BLaER1 (cell line): ENCODE measurements around the gene TBC1D32.

Source experiments
- H3K27ac ChIP-seq: shearing (Covaris generic); formaldehyde crosslinking; 2 replicates; pipeline ENCODE4 v1.8.1; 2022
- H3K27me3 ChIP-seq: shearing (Covaris generic); formaldehyde crosslinking; 2 replicates; pipeline ENCODE4 v1.8.1; 2022
- H3K36me3 ChIP-seq: shearing (Covaris generic); formaldehyde crosslinking; 2 replicates; pipeline ENCODE4 v1.8.1; 2022
- H3K4me1 ChIP-seq: shearing (Covaris generic); formaldehyde crosslinking; 2 replicates; pipeline ENCODE4 v1.8.1; 2022
- H3K4me2 ChIP-seq: shearing (Covaris generic); formaldehyde crosslinking; 2 replicates; pipeline ENCODE4 v1.8.1; 2022
- H3K4me3 ChIP-seq: shearing (Covaris generic); formaldehyde crosslinking; 2 replicates; pipeline ENCODE4 v1.8.1; 2022
- H3K9ac ChIP-seq: shearing (Covaris generic); formaldehyde crosslinking; 2 replicates; pipeline ENCODE4 v1.8.1; 2022
- H3K9me3 ChIP-seq: shearing (Covaris generic); formaldehyde crosslinking; 2 replicates; pipeline ENCODE4 v1.8.1; 2022
- H4K20me1 ChIP-seq: shearing (Covaris generic); formaldehyde crosslinking; 2 replicates; pipeline ENCODE4 v1.8.1; 2022
- Cebpa-rat ChIP-seq: shearing (Covaris generic); IDR thresholded peaks from 2 replicates; pipeline ENCODE4 v1.8.1; 2022

Gene TBC1D32

DNA sequence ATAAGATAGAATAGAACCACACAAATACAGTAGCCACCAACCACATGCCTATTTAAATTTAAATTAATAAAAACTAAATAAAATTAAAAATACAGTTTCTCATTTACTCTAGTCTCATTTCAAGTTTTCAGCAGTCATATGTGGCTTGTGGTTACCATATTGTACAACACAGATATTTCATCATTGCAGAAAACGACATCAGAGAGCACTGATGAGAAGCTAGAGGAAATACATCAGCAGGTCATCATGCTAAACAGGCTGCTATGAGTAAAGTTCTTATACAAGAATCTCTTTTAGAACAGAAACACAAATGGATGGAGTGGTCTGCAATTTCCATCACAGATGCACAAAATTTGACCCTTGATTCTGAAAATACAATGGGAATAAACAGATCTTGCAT is 36.6 kb downstream of the TBC1D32 start:
- no peaks in the 10 kb centered on the region for H3K4me1 ChIP-seq
- H3K4me2 ChIP-seq = no peak overlapping the region
- H3K36me3 ChIP-seq = 0 out of 2 replicates have a peak, but pooled peaks cover 9% of the 10 kb centered on the region
- no peak overlapping the region for H3K27ac ChIP-seq
- TF ChIP-seq Cebpa-rat = no peak
- H3K4me3 ChIP-seq = no peak overlapping the region
- no peaks in the 10 kb centered on the region for H3K27me3 ChIP-seq
- peaks cover 4% of the 10 kb centered on the region; the same call in 1 of the 2 replicates for H3K9me3 ChIP-seq
- H3K9ac ChIP-seq = no peak overlapping the region
- H4K20me1 ChIP-seq = no peaks in the 10 kb centered on the region

GRCh38 chr6:121285041-121285440 is 49.2 kb downstream of the TBC1D32 start:
- Histone ChIP-seq H3K27ac (no peak overlapping the region), H3K9me3 (no peaks in the 10 kb centered on the region), H3K4me2 (no peak overlapping the region), H3K9ac (no peak overlapping the region), H3K36me3 (peaks cover 6% of the 10 kb centered on the region; the same call in 1 of the 2 replicates), H3K27me3 (no peaks in the 10 kb centered on the region), H3K4me1 (no peaks in the 10 kb centered on the region), H4K20me1 (no peaks in the 10 kb centered on the region), H3K4me3 (no peak overlapping the region)
- TF ChIP-seq Cebpa-rat = no peak

- Histone ChIP-seq H3K4me2 (no peak overlapping the region), H3K4me3 (no peak overlapping the region), H3K27ac (no peak overlapping the region), H3K27me3 (no peaks in the 10 kb centered on the region), H3K9me3 (no peaks in the 10 kb centered on the region), H3K36me3 (0 out of 2 replicates have a peak, but pooled peaks cover 6% of the 10 kb centered on the region), H3K4me1 (no peaks in the 10 kb centered on the region; the same call in 1 of the 2 replicates), H4K20me1 (no peaks in the 10 kb centered on the region), H3K9ac (no peak overlapping the region)
- no peak for TF ChIP-seq Cebpa-rat
These were observed 59.5 kb downstream of the TBC1D32 start for GRCh38 chr6:121274666-121275295.

DNA sequence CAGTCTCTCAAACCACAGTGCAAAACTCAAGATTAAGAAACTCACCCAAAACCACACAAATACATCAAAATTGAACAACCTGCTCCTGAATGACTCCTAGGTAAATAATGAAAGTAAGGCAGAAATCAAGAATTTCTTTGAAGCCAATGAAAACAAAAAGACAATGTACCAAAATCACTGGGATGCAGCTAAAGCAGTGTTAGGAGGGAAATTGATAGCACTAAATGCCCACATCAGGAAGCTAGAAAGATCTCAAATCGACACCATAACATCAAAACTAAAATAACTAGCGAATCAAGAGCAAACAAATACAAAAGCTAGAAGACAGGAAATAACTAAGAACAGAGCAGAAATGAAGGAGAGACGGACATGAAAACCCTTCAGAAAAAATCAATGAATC is 70.5 kb downstream of the TBC1D32 start:
- H3K27me3 ChIP-seq = no peaks in the 10 kb centered on the region
- no peak overlapping the region for H3K9ac ChIP-seq
- no peak overlapping the region for H3K4me2 ChIP-seq
- no peaks in the 10 kb centered on the region for H3K4me1 ChIP-seq
- no peak overlapping the region for H3K27ac ChIP-seq
- H3K9me3 ChIP-seq = peaks cover 46% of the 10 kb centered on the region
- TF ChIP-seq Cebpa-rat = no peak
- H4K20me1 ChIP-seq = no peaks in the 10 kb centered on the region
- peaks cover 34% of the 10 kb centered on the region for H3K36me3 ChIP-seq
- no peak overlapping the region for H3K4me3 ChIP-seq

DNA sequence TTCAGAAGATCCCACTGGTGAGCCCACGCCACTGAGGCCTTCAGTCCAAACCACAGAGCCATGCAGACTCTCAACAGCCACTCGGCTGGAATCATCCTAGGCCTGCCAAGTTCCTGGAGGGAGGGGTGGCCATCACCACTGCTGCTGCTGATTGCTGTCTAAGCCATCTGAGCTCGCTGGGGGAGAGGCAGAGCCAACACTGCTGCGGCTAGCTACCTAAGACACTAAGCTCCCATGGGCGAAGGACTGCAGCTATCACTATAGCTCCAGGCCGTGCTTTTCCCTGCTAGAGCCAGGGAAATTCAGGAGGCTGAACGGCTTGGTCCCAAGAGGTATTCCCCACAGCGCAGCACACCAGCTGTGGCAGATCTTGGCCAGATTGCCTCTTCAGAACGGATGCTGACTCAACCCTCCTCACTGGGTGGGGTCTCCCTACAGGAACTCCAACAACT is 73.6 kb downstream of the TBC1D32 start:
- Histone ChIP-seq H3K9me3 (peaks cover 29% of the 10 kb centered on the region), H3K9ac (no peak overlapping the region), H3K4me2 (no peak overlapping the region), H3K4me3 (no peak overlapping the region), H4K20me1 (no peaks in the 10 kb centered on the region), H3K27me3 (no peaks in the 10 kb centered on the region), H3K27ac (no peak overlapping the region), H3K4me1 (no peaks in the 10 kb centered on the region), H3K36me3 (peaks cover 17% of the 10 kb centered on the region)
- TF ChIP-seq Cebpa-rat = no peak

- Histone ChIP-seq H3K36me3 (peaks cover 18% of the 10 kb centered on the region), H3K4me3 (no peak overlapping the region), H3K4me1 (no peaks in the 10 kb centered on the region), H3K27me3 (no peaks in the 10 kb centered on the region), H3K9ac (no peak overlapping the region), H4K20me1 (no peaks in the 10 kb centered on the region), H3K27ac (no peak overlapping the region), H3K9me3 (peaks cover 23% of the 10 kb centered on the region), H3K4me2 (no peak overlapping the region)
- no peak for TF ChIP-seq Cebpa-rat
These were observed 86.9 kb downstream of the TBC1D32 start for GRCh38 chr6:121247386-121247785.

DNA sequence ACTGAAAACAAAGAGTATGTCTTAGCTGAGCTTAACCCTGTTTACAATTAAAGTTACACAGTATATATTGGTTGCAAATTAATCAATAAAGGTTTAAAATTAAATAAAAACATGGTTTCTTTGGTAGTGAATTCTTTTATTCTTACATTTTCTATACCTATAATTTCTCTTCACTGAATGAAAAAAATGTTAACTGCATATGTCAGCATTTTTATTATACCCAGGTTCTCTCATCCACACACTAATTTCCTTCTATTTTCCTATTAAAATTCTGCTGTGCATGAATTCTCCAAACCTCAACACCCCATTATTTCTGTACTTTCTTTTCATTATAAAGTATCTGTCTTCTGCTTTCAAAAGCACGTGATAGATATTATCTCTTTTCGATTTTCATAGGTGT is 91.9 kb downstream of the TBC1D32 start:
- Histone ChIP-seq H3K9ac (no peak overlapping the region), H3K27ac (no peak overlapping the region), H4K20me1 (no peaks in the 10 kb centered on the region), H3K27me3 (no peaks in the 10 kb centered on the region), H3K4me2 (no peak overlapping the region), H3K4me3 (no peak overlapping the region), H3K4me1 (no peaks in the 10 kb centered on the region), H3K36me3 (peaks cover 20% of the 10 kb centered on the region), H3K9me3 (peaks cover 9% of the 10 kb centered on the region)
- no peak for TF ChIP-seq Cebpa-rat

DNA sequence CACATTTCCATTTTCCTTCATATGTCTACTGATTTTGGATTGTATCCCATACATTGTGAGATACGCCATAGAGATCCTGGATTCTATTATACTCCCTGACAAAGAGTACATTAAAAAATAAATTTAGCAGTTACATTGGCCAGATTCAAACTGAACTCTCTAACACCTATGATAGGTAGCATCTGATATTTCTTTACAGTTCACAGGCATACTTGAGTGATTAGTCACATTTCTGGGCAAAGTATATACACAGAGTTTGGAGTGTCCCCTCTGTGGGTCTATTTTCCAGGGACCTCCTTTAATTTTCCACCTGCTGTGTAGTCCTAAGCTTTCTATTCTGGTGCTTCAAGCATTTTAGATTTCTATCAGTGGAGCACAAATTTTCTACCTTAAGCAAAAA is 96.4 kb downstream of the TBC1D32 start:
- no peak overlapping the region for H3K27ac ChIP-seq
- H3K4me2 ChIP-seq = no peak overlapping the region
- no peak for TF ChIP-seq Cebpa-rat
- no peak overlapping the region for H3K4me3 ChIP-seq
- H3K36me3 ChIP-seq = peaks cover 17% of the 10 kb centered on the region
- H3K4me1 ChIP-seq = no peaks in the 10 kb centered on the region
- no peaks in the 10 kb centered on the region for H3K9me3 ChIP-seq
- H4K20me1 ChIP-seq = no peaks in the 10 kb centered on the region
- H3K27me3 ChIP-seq = no peaks in the 10 kb centered on the region
- no peak overlapping the region for H3K9ac ChIP-seq

DNA sequence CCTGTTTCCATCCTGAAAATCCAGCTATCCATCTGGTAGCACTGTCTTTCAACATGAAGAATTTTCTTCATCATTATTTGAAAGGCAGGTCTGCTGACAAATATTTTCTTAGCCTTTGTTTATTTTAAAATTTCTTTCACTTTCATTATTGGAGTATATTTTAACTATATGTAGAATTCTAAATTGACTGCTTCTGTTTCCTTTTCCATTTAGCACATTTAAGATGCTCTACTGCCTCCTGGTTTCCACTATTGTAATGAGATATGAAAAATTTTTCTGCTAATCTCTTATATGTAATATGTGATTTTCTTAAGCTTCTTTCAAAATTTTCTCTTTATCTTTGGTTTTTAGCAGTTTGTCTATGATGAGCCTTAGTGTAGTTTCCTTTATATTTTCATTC is 97.3 kb downstream of the TBC1D32 start:
- H4K20me1 ChIP-seq = no peaks in the 10 kb centered on the region
- no peak overlapping the region for H3K27ac ChIP-seq
- no peaks in the 10 kb centered on the region for H3K27me3 ChIP-seq
- no peaks in the 10 kb centered on the region for H3K9me3 ChIP-seq
- no peak overlapping the region for H3K9ac ChIP-seq
- no peak for TF ChIP-seq Cebpa-rat
- no peak overlapping the region for H3K4me2 ChIP-seq
- H3K4me3 ChIP-seq = no peak overlapping the region
- H3K4me1 ChIP-seq = no peaks in the 10 kb centered on the region
- H3K36me3 ChIP-seq = peaks cover 17% of the 10 kb centered on the region

- H3K4me1 ChIP-seq = no peaks in the 10 kb centered on the region
- no peak overlapping the region for H3K4me2 ChIP-seq
- H3K4me3 ChIP-seq = no peak overlapping the region
- no peaks in the 10 kb centered on the region for H3K27me3 ChIP-seq
- peaks cover 17% of the 10 kb centered on the region for H3K36me3 ChIP-seq
- no peaks in the 10 kb centered on the region for H3K9me3 ChIP-seq
- H4K20me1 ChIP-seq = no peaks in the 10 kb centered on the region
- no peak for TF ChIP-seq Cebpa-rat
- no peak overlapping the region for H3K9ac ChIP-seq
- no peak overlapping the region for H3K27ac ChIP-seq
These were observed 98.9 kb downstream of the TBC1D32 start for GRCh38 chr6:121235386-121235785.
